ENCODE data around the gene EPG5.
"Not testable (repeated sequence)": the region's sequence is repeated elsewhere in the genome, so short reads cannot be mapped to it uniquely, and the experiment has no call there.

EPG5 gene

GRCh38 chr18:45835057-45835636 lies 132.0 kb downstream of the EPG5 start:
- DNase-seq: no peak

- no peak for DNase-seq
These were observed 132.8 kb downstream of the EPG5 start for GRCh38 chr18:45834306-45834705.

DNA sequence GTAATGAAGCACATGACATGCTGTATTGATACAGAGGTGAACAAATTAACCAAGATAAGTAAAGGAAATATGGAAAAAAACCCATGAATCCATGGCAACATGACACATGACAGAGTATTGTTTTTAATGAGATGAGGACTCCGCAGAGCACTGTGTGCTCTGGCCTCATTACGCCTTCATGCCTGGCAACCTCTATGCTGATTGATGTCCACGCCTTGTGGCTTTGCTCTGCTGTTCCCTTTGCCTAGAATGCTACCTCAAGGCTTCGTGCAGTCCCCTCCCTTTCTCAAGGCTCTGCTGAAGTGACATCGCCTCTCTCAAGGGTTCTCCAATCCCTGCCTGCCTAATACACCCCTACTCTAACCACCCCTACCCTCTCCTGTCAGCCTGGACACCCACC lies 133.3 kb downstream of the EPG5 start:
- DNase-seq: no peak

DNA sequence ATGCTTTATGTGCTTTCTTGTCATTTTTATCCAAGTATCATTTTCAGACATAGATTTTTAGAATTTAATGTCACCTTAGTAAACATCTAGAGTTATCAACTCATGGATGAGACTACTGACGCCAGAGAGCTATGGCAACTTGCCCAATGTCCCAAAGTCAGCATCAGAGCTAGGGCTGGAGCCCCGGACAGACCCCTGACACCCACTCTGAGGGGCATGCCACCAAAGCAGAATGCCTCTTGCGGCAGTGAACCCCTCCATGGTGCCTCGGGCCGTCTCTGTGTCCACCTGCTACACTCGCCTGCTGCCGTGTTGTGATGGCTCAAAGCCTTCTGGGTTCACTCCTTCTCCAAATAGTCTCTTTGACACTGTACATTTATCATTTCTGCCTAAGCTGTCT lies 136.2 kb downstream of the EPG5 start:
- DNase-seq: no peak

- DNase-seq: no peak
These were observed 137.3 kb downstream of the EPG5 start for GRCh38 chr18:45829855-45830254.

DNA sequence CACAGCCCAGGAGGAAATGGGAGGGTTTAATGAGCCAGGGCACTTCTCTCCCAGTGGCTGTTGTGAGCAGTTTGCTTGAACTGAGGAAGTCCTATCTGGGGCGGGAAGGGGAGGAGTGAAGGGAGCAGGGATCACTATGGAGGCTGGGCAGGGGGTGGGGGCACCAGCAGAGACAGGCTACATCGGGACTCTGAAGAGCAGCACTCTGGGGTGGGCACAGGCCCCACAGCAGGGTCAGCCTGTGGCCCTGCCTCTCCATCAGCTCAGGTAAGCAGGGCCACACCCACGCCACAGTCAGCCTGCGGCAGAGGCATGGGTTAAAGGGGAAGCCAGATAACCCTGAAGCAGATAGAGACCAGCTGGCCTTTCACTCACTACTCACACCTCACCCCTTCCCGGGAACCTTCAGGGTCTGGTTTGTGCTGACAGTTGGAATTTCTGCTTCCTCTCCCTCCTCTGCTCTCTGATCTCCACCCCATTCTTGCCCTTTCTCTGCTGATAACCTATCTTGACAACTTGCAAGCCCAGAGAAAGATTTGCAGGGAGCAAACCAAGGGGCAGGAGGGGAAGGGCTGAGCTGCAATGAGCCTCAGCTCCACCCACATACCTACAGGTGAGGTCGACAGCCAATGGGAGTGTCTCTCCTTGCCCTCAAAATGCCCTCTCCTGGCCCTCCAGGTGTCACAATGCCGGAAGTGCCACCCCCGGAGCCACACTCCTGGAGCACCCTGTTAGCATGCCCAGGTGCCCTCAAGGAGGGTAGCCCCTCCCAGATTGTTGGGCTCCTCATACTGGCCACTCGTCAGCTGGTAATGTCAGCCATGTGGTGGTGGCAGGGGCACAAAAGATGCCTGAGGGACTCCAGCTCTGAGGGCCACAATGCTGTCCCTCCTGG lies 138.0 kb downstream of the EPG5 start:
- no peak for DNase-seq

GRCh38 chr18:45826716-45827115 lies 140.4 kb downstream of the EPG5 start:
- DNase-seq: not testable (repeated sequence)

DNA sequence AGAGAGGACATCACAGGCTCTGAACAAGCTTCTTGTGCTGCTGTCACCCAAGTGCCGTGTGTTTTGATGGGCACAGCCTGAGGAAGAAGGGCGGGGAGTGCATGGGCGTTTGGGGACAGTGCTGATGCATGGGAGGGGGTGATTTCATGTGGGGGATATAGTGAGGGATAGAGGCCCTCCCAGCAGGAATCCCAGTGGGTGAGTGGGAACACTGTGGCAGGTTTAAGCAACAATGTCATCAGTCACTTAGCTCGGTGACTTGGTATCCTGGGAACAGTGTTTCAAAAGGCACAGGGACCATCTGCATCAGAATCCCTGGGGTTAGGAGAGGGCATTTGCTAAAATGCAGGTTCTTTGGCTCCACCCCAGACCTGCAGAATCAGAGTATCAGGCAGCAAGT lies 141.0 kb downstream of the EPG5 start:
- no peak for DNase-seq

GRCh38 chr18:45825258-45826044 lies 141.7 kb downstream of the EPG5 start, which contains the start of gene SIGLEC15:
Gene SIGLEC15, plus strand, starts transcription at chr18:45825675. Its CDS starts 54 bp downstream, at chr18:45825729.
- DNase-seq: no peak

- no peak for DNase-seq
These were observed 145.4 kb downstream of the EPG5 start for GRCh38 chr18:45821711-45822110.

DNA sequence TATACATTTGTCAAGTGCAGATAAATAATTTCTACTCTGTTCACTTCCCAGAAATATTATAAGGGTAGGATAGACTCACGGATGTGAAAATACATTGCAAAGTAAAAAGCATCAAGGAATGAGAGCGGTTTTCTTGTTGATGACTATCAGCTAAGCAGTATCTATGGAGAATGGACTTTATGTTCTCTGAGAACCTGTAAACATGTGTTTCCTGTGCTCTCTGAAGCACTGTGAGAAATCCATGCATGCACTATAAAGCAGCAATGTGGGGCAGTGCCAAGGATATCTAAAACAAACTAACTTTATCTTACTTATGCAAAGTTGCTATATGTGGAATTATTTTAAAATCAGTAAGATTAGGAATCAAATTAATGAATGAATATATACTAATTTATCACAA lies 146.1 kb downstream of the EPG5 start:
- DNase-seq: no peak

GRCh38 chr18:45820106-45820745 lies 146.9 kb downstream of the EPG5 start:
- no peak for DNase-seq

DNA sequence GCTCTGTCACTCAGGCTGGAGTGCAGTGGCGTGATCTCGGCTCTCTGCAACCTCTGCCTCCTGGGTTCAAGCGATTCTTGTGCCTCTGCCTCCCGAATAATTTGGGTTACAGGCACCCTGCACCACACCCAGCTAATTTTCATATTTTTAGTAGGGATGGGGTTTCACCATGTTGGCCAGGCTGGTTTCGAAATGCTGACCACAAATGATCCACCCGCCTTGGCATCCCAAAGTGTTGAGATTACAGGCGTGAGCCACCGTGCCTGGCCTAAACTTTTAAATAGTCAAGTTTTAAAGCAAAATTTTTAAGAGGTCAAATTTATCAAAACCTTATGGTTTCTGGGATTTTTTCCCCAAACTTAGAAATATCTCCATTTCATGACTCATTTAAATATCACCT lies 148.4 kb downstream of the EPG5 start:
- not testable (repeated sequence) for DNase-seq

DNA sequence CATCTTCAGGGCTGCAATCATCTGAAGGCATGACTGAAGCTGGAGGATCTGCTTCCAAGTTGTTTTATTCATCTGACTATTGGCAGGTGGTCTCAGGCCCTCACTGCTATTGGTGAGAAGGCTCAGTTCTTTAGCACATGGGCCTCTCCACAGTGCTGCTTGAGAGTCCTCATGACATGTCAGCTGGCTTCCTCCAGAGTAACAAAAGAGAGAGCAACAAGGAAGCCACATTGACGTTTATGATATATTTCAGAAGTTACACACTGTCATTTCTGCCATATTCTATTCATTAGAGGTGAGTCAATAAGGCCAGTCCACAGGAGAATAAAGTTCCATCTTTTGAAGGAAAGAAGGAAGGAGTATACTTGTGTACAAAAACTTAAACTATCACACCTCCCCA lies 149.6 kb downstream of the EPG5 start:
- DNase-seq: no peak

- not testable (repeated sequence) for DNase-seq
These were observed 152.4 kb downstream of the EPG5 start for GRCh38 chr18:45814733-45815132.

- not testable (repeated sequence) for DNase-seq
These were observed 160.0 kb downstream of the EPG5 start for GRCh38 chr18:45807144-45807543.

GRCh38 chr18:45806226-45806625 lies 160.9 kb downstream of the EPG5 start:
- DNase-seq: no peak

DNA sequence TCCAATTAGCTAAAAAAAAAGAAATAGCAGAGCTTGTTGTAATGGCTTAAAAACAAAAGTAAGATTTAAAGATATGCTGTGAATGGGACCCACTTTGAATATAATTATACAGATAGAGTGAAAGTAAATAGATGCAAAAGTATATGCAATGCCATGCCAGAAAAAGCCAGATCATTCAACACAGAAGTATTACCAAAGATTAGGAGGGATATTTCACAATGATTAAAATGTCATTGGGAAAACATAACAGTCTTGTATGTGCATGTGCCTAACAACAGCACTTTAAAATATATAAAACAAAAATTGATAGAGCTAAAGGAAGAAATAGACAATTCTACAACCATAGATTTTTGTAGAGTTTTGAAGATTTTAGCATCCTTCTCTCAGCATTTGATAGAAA lies 161.6 kb downstream of the EPG5 start:
- no peak for DNase-seq

GRCh38 chr18:45802814-45803492 lies 164.2 kb downstream of the EPG5 start:
- DNase-seq: no peak

DNA sequence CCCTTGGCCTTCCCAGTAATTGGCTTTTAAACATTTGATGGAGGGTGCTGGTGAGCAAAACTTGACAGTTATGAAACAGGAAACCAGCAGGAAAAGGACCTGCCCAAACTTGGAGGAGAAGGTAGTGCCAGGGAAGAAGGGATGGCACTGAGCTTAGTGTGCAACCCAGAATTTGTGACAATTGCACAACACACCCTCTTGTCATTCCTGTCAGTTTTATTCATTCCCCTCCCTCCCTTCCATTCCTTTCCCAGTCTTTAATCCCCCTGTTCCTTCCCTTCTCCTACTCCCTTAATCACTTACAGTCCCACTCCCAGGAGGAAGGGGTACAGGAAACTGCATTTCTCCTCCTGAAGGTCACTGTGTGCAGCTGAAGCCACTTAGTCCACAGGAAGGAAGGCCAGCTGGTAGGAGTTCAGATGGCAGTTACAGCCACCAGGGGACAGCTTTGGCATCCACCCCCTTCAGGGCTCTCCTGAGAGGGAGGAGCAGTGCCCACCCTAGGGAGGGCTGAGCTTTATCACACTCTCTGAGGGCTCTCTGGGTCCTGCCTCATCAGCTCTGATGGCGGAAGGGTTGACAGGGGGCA lies 165.6 kb downstream of the EPG5 start:
- no peak for DNase-seq

Measured in effector CD8-positive, alpha-beta T cell (primary cell).